Panc1 (cell line): ENCODE data around the gene SPEM3. TPM values are rescaled to one million over a fixed set of nuclear protein-coding genes. Genes with fewer than 3 reads are reported as not detected.

ENCODE experiments used
- ATAC-seq: fragments of 200-7000 bp; cut with Tn5 transposase; 2 replicates; pipeline ENCODE4 v1.9.1; 2020; ENCODE audit warnings: mild to moderate bottlenecking, moderate library complexity
- BruUV-seq: library from RNA; stranded (reverse); fragments of 400-500 nt; replicated peaks from 2 replicates; lab custom pipeline; 2021; lab: Mats Ljungman, UMichigan
- CTCF ChIA-PET: fragments of 300-600 bp; sonication (Branson Sonifier 250); formaldehyde crosslinking; loops from one replicate; lab custom pipeline; 2022; ENCODE audit warnings: antibody characterized with exemption; lab: Charles Lee
- POLR2A ChIA-PET: fragments of 300-600 bp; sonication (Branson Sonifier 250); formaldehyde crosslinking; loops from one replicate; lab custom pipeline; 2022; ENCODE audit warnings: antibody characterized with exemption; lab: Charles Lee
- DNase-seq: peaks from one replicate; pipeline ENCODE4 v3.0.0-alpha.2; 2010; ENCODE audit warnings: low read depth, low spot score
- H3K27ac ChIP-seq: 2 replicates; pipeline ENCODE4 v1.5.1; 2011; ENCODE audit warnings: mild to moderate bottlenecking, low read length, inconsistent platforms
- H3K27me3 ChIP-seq: fragments of 200-500 bp; sonication (Bioruptor generic); 2 replicates; pipeline ENCODE4 v1.6.0; 2014; ENCODE audit warnings: low read length, inconsistent platforms; ENCODE audit not compliant: control insufficient read depth, insufficient read depth
- H3K36me3 ChIP-seq: fragments of 200-500 bp; sonication (Bioruptor generic); 2 replicates; pipeline ENCODE4 v1.5.1; 2014; ENCODE audit warnings: inconsistent platforms, mild to moderate bottlenecking, low read length, moderate library complexity; ENCODE audit not compliant: control insufficient read depth, insufficient read depth
- H3K4me1 ChIP-seq: 2 replicates; pipeline ENCODE4 v1.5.1; 2011; ENCODE audit warnings: inconsistent platforms, mild to moderate bottlenecking, low read length, moderate library complexity; ENCODE audit not compliant: control insufficient read depth, insufficient read depth
- H3K4me3 ChIP-seq, 2 experiments: 2 replicates each; pipeline ENCODE4 v1.5.1; 2011 to 2012; ENCODE audit warnings: low read depth in 2 of 2, low read length in 2 of 2, mild to moderate bottlenecking in 2 of 2, inconsistent platforms in 1 of 2, moderate library complexity in 1 of 2
- H3K9me3 ChIP-seq: fragments of 200-500 bp; sonication (Bioruptor generic); 2 replicates; pipeline ENCODE4 v1.5.1; 2014; ENCODE audit warnings: low read depth, mild to moderate bottlenecking, inconsistent platforms, low read length, moderate library complexity; ENCODE audit not compliant: control insufficient read depth, insufficient read depth
- CTCF ChIP-seq: fragments of 450-650 bp; IDR thresholded peaks from 2 replicates; pipeline ENCODE4 v1.5.1; 2017; ENCODE audit warnings: mild to moderate bottlenecking
- POLR2AphosphoS5 ChIP-seq: IDR thresholded peaks from 2 replicates; pipeline ENCODE4 v1.6.1; 2012; ENCODE audit warnings: mild to moderate bottlenecking, low read depth, low read length, moderate library complexity
- REST ChIP-seq, 2 experiments: IDR thresholded peaks; 2 replicates each; pipeline ENCODE4 v1.6.1; 2011 to 2012; ENCODE audit warnings: low read depth in 2 of 2, control low read depth in 1 of 2, low read length in 1 of 2, mild to moderate bottlenecking in 1 of 2, moderate library complexity in 1 of 2; ENCODE audit not compliant: insufficient read depth in 1 of 2
- SIN3A ChIP-seq: IDR thresholded peaks from 2 replicates; pipeline ENCODE4 v1.6.1; 2012; ENCODE audit warnings: low read depth, mild to moderate bottlenecking, low read length, moderate library complexity, borderline replicate concordance; ENCODE audit not compliant: insufficient read depth
- TCF7L2 ChIP-seq: IDR thresholded peaks from 2 replicates; pipeline ENCODE4 v1.6.1; 2011; ENCODE audit warnings: mild to moderate bottlenecking, low read depth, low read length, inconsistent platforms
- in situ Hi-C: cut with HindIII; loops from 2 replicates; pipeline ENCODE4 v1.10.0; 2016; ENCODE audit warnings: low sequenced_read_pairs, low pct_unique_long_range_greater_than_20kb
- intact Hi-C: fragments of 100-400 bp; cut with micrococcal nuclease; formaldehyde crosslinking; loops from one replicate; pipeline ENCODE4 v1.10.0; 2022; ENCODE audit not compliant: unreplicated experiment
- total RNA-seq: library from RNA; stranded (reverse); gene quantifications from one replicate; pipeline ENCODE4 v1.2.1, GENCODE V29; 2021; ENCODE audit not compliant: unreplicated experiment

The SPEM3 gene
- total RNA-seq, 1 experiment from 2014 or later = not detected

- ATAC-seq = peak; percentile 28
- in situ Hi-C loops = no loop called here
Measured at GRCh38 chr17:7435676-7436555, 7.3 kb downstream of the SPEM3 start.

More at GRCh38 chr17:7435676-7436555, 7.3 kb downstream of the SPEM3 start:
- no peak for TF ChIP-seq CTCF
- TF ChIP-seq SIN3A = peak; percentile 54; the same call in 1 of the 2 replicates
- TF ChIP-seq POLR2AphosphoS5 = no peak
- no peak for TF ChIP-seq REST (IDR thresholded peaks at IDR 0.05; ENCODE audit: insufficient read depth in 1 of 2, low read depth in 2 of 2, low read length in 1 of 2)
- no peak for TF ChIP-seq TCF7L2
- BruUV-seq = TSS peak; percentile 96
- no peak for DNase-seq
- CTCF ChIA-PET = interaction anchor here (1.3 to 1.9 kb wide), 2 partner anchors 19 to 80 kb away, joined by 5 to 11 read pairs; partner anchors contain the start of gene TMEM95
- Histone ChIP-seq H3K27ac (peak overlapping the region; percentile 77), H3K27me3 (no peaks in the 10 kb centered on the region), H3K9me3 (no peaks in the 10 kb centered on the region), H3K4me1 (peaks cover 9% of the 10 kb centered on the region), H3K36me3 (no peaks in the 10 kb centered on the region), H3K4me3 (peak overlapping the region; percentile 64 to 80)
- POLR2A ChIA-PET = interaction anchor here (0.5 to 1.1 kb wide), 8 partner anchors 18 to 86 kb away, joined by 3 to 9 read pairs (median 4); partner anchors contain the start of gene TMEM256
- intact Hi-C loops = loop anchor here (10.0 kb wide), 1 partner anchor 81 kb away; the partner anchor contains the start of genes KCTD11 and TMEM95
